SK-N-SH treated with all-trans-retinoic acid at 6 μM for 48 hours (cell line): ENCODE data around the gene MYH9.

Experiments used
- ATAC-seq: fragments of 200-7000 bp; cut with Tn5 transposase; 3 replicates; pipeline ENCODE4 v1.9.1; 2020; ENCODE audit warnings: mild to moderate bottlenecking, moderate library complexity
- ARNTL ChIP-seq: fragments of 450-650 bp; formaldehyde crosslinking; IDR thresholded peaks from 2 replicates; pipeline ENCODE4 v1.5.0; 2020; ENCODE audit warnings: low read depth, mild to moderate bottlenecking, moderate library complexity, borderline replicate concordance
- BACH2 ChIP-seq: fragments of 250-450 bp; sonication (Bioruptor Pico); IDR thresholded peaks from 2 replicates; pipeline ENCODE4 v1.9.0; 2021; ENCODE audit warnings: mild to moderate bottlenecking, borderline replicate concordance
- CSDC2 ChIP-seq: fragments of 250-450 bp; sonication (Bioruptor Pico); IDR thresholded peaks from 2 replicates; pipeline ENCODE4 v1.5.0; 2020; ENCODE audit warnings: mild to moderate bottlenecking, moderate library complexity
- ESRRG ChIP-seq: fragments of 250-450 bp; sonication (Bioruptor Pico); IDR thresholded peaks from 2 replicates; pipeline ENCODE4 v1.6.1; 2021; ENCODE audit warnings: mild to moderate bottlenecking
- PPARA ChIP-seq: fragments of 250-450 bp; sonication (Bioruptor Pico); IDR thresholded peaks from 2 replicates; pipeline ENCODE4 v1.5.0; 2020; ENCODE audit warnings: mild to moderate bottlenecking, borderline replicate concordance
- RARB ChIP-seq: fragments of 250-450 bp; sonication (Bioruptor Pico); IDR thresholded peaks from 2 replicates; pipeline ENCODE4 v1.8.0; 2021; ENCODE audit warnings: mild to moderate bottlenecking, moderate library complexity
- SNAI2 ChIP-seq: fragments of 250-450 bp; sonication (Bioruptor Pico); IDR thresholded peaks from 2 replicates; pipeline ENCODE4 v1.5.0; 2020; ENCODE audit warnings: mild to moderate bottlenecking, moderate library complexity
- TCF4 ChIP-seq: fragments of 250-450 bp; sonication (Bioruptor Pico); IDR thresholded peaks from 2 replicates; pipeline ENCODE4 v1.8.0; 2021; ENCODE audit warnings: mild to moderate bottlenecking, moderate library complexity, borderline replicate concordance
- ZC3H10 ChIP-seq: fragments of 250-450 bp; sonication (Bioruptor Pico); IDR thresholded peaks from 2 replicates; pipeline ENCODE4 v1.5.1; 2021; ENCODE audit warnings: mild to moderate bottlenecking, moderate library complexity
- ZFP3 ChIP-seq: fragments of 250-450 bp; sonication (Bioruptor Pico); IDR thresholded peaks from 2 replicates; pipeline ENCODE4 v1.5.0; 2020; ENCODE audit warnings: mild to moderate bottlenecking, moderate library complexity
- ZFP30 ChIP-seq: fragments of 450-650 bp; formaldehyde crosslinking; IDR thresholded peaks from 2 replicates; pipeline ENCODE4 v1.5.0; 2022; ENCODE audit warnings: mild to moderate bottlenecking, moderate library complexity
- ZNF565 ChIP-seq: fragments of 450-650 bp; formaldehyde crosslinking; conservative IDR thresholded peaks from 2 replicates; pipeline ENCODE4 v1.5.0; 2020; ENCODE audit warnings: low read depth, mild to moderate bottlenecking, moderate library complexity
- ZNF70 ChIP-seq: fragments of 450-650 bp; formaldehyde crosslinking; IDR thresholded peaks from 2 replicates; pipeline ENCODE4 v1.5.0; 2020; ENCODE audit warnings: mild to moderate bottlenecking, moderate library complexity
- ZNF8 ChIP-seq: fragments of 450-650 bp; formaldehyde crosslinking; IDR thresholded peaks from 2 replicates; pipeline ENCODE4 v1.5.0; 2020; ENCODE audit warnings: mild to moderate bottlenecking, moderate library complexity
- TF ChIP-seq, protein P1 (sequence below): fragments of 250-450 bp; sonication (Bioruptor Pico); IDR thresholded peaks from 2 replicates; pipeline ENCODE4 v1.5.1; 2021; ENCODE audit warnings: mild to moderate bottlenecking, moderate library complexity
- TF ChIP-seq, protein P2 (sequence below): fragments of 250-450 bp; sonication (Bioruptor Pico); IDR thresholded peaks from 2 replicates; pipeline ENCODE4 v1.5.0; 2020; ENCODE audit warnings: mild to moderate bottlenecking, moderate library complexity
- TF ChIP-seq, protein P3 (sequence below): fragments of 250-450 bp; sonication (Bioruptor Pico); IDR thresholded peaks from 2 replicates; pipeline ENCODE4 v1.8.0; 2020; ENCODE audit warnings: mild to moderate bottlenecking, moderate library complexity, borderline replicate concordance
- TF ChIP-seq, protein P4 (sequence below): fragments of 250-450 bp; sonication (Bioruptor Pico); IDR thresholded peaks from 2 replicates; pipeline ENCODE4 v1.5.1; 2020; ENCODE audit warnings: low read depth, mild to moderate bottlenecking, moderate library complexity

The MYH9 gene

DNA sequence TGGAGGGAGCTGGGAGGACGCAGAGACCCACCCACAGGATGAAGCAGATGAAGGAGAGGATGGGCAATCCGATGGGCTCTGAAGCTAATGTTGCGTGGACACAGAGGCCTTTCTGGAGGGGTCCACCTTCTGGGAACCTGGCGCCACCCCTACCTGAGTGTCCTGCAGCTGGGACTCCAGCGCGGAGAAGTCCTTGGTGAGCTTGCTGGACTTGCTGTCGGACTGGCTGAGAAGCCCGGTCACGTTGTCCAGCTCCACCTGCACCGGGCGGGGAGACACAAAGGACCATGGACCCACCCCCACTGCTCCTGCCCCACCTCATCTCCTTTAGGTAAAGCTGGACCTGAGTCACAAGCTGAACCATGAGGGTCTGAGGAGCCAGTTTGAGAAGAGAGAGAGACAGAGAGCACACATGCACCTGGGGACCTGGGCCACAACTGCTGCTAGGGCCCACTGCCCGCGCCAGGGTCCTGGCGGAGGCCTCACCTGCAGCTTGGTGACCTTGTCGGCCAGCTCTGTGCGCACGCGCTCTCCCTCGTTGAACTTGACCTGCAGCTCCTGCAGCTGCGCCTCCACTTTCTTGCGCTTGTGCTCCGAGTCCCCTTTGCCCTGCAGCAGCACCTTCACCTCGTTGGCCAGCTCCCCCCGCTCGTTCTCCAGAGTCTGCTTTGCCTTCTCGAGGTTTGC is 94.0 kb downstream of the MYH9 start:
- TF ChIP-seq ZFP30 (CRISPR knock-in tag) (no peak), ZC3H10 (CRISPR knock-in tag) (no peak)
- TF ChIP-seq, protein P1, sequence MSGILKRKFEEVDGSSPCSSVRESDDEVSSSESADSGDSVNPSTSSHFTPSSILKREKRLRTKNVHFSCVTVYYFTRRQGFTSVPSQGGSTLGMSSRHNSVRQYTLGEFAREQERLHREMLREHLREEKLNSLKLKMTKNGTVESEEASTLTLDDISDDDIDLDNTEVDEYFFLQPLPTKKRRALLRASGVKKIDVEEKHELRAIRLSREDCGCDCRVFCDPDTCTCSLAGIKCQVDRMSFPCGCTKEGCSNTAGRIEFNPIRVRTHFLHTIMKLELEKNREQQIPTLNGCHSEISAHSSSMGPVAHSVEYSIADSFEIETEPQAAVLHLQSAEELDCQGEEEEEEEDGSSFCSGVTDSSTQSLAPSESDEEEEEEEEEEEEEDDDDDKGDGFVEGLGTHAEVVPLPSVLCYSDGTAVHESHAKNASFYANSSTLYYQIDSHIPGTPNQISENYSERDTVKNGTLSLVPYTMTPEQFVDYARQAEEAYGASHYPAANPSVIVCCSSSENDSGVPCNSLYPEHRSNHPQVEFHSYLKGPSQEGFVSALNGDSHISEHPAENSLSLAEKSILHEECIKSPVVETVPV (CRISPR knock-in tag), result no peak
- TF ChIP-seq, protein P2, sequence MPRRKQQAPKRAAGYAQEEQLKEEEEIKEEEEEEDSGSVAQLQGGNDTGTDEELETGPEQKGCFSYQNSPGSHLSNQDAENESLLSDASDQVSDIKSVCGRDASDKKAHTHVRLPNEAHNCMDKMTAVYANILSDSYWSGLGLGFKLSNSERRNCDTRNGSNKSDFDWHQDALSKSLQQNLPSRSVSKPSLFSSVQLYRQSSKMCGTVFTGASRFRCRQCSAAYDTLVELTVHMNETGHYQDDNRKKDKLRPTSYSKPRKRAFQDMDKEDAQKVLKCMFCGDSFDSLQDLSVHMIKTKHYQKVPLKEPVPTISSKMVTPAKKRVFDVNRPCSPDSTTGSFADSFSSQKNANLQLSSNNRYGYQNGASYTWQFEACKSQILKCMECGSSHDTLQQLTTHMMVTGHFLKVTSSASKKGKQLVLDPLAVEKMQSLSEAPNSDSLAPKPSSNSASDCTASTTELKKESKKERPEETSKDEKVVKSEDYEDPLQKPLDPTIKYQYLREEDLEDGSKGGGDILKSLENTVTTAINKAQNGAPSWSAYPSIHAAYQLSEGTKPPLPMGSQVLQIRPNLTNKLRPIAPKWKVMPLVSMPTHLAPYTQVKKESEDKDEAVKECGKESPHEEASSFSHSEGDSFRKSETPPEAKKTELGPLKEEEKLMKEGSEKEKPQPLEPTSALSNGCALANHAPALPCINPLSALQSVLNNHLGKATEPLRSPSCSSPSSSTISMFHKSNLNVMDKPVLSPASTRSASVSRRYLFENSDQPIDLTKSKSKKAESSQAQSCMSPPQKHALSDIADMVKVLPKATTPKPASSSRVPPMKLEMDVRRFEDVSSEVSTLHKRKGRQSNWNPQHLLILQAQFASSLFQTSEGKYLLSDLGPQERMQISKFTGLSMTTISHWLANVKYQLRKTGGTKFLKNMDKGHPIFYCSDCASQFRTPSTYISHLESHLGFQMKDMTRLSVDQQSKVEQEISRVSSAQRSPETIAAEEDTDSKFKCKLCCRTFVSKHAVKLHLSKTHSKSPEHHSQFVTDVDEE (CRISPR knock-in tag), result no peak
- TF ChIP-seq, protein P3, sequence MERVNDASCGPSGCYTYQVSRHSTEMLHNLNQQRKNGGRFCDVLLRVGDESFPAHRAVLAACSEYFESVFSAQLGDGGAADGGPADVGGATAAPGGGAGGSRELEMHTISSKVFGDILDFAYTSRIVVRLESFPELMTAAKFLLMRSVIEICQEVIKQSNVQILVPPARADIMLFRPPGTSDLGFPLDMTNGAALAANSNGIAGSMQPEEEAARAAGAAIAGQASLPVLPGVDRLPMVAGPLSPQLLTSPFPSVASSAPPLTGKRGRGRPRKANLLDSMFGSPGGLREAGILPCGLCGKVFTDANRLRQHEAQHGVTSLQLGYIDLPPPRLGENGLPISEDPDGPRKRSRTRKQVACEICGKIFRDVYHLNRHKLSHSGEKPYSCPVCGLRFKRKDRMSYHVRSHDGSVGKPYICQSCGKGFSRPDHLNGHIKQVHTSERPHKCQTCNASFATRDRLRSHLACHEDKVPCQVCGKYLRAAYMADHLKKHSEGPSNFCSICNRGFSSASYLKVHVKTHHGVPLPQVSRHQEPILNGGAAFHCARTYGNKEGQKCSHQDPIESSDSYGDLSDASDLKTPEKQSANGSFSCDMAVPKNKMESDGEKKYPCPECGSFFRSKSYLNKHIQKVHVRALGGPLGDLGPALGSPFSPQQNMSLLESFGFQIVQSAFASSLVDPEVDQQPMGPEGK (CRISPR knock-in tag), result no peak
- TF ChIP-seq, all 23 proteins: peak for 0
- ATAC-seq, result no peak

DNA sequence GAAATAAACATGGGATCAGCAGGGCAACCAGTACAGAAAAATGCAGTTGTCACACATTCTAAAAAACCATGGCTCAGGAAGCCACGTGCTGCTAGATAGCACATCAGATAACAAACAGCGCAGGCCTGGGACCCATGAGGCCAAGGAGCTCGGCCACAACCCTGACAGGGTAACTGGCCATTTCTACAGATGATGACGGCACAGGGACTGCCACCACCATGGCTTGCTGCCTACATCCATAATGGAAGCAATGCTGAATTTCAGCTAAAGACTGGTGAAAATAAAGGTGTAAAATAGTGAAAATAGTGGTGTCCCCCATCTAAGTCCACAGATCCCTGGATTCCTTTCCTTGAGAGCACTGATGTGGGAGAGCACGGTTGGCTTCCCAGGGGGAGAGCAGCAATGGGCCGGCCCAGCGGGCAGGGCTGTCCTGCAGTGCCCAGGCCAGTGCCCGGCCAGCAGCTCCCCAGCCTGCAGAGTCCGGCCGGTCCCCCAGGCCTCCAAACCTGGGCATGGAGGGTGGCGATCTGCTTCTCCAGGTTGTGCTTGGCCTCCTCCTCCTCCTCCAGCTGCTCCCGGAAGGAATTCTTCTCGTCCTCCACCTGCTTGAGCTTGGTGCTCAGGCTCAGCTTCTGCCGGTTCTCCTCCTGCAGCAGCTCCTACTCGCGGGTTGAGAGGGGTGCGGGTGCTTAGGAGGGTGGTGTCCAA is 94.8 kb downstream of the MYH9 start:
- ATAC-seq, result no peak
- TF ChIP-seq, protein P3 (CRISPR knock-in tag), result no peak
- no peak for TF ChIP-seq ZNF8 (CRISPR knock-in tag)
- TF ChIP-seq, protein P2 (CRISPR knock-in tag), result no peak
- no peak for TF ChIP-seq ZFP3 (CRISPR knock-in tag)
- TF ChIP-seq ZFP30 (CRISPR knock-in tag), result no peak
- no peak for TF ChIP-seq ZNF565 (CRISPR knock-in tag)
- TF ChIP-seq RARB (CRISPR knock-in tag), result no peak
- no peak for TF ChIP-seq BACH2 (CRISPR knock-in tag)
- no peak for TF ChIP-seq ARNTL (CRISPR knock-in tag)
- TF ChIP-seq SNAI2 (CRISPR knock-in tag), result no peak
- TF ChIP-seq TCF4 (CRISPR knock-in tag), result no peak
- no peak for TF ChIP-seq ZC3H10 (CRISPR knock-in tag)
- no peak for TF ChIP-seq ESRRG
- TF ChIP-seq PPARA (CRISPR knock-in tag), result no peak
- TF ChIP-seq, protein P4, sequence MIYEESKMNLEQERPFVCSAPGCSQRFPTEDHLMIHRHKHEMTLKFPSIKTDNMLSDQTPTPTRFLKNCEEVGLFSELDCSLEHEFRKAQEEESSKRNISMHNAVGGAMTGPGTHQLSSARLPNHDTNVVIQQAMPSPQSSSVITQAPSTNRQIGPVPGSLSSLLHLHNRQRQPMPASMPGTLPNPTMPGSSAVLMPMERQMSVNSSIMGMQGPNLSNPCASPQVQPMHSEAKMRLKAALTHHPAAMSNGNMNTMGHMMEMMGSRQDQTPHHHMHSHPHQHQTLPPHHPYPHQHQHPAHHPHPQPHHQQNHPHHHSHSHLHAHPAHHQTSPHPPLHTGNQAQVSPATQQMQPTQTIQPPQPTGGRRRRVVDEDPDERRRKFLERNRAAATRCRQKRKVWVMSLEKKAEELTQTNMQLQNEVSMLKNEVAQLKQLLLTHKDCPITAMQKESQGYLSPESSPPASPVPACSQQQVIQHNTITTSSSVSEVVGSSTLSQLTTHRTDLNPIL (CRISPR knock-in tag), result no peak
- no peak for TF ChIP-seq ZNF70 (CRISPR knock-in tag)
- no peak for TF ChIP-seq CSDC2
- TF ChIP-seq, all 23 proteins: peak for 0
